CD8-positive, alpha-beta memory T cell (primary cell): ENCODE data around the gene MATN1. TPM values are rescaled to one million over a fixed set of nuclear protein-coding genes. Genes with fewer than 3 reads are reported as not detected.

ENCODE experiments used
- polyA plus RNA-seq: library from polyadenylated mRNA; unstranded; fragments of 300-500 nt; fragmentation: Illumina TruSeq; gene quantifications from one replicate; pipeline ENCODE4 v1.2.3, GENCODE V29; 2021
- total RNA-seq, 2 experiments: library from RNA; stranded (reverse); gene quantifications; one replicate each; pipeline ENCODE4 v1.2.3, GENCODE V29; 2021

Gene MATN1
- total and polyA plus RNA-seq, 3 experiments from 2014 or later = 0.59 to 0.91 TPM; not detected in 1

Other genes starting within 250 kb of the MATN1 start
- gene LAPTM5, start 34.2 kb upstream of the MATN1 start, total RNA-seq = 100 to 1,000 TPM; 204 to 206 TPM
- gene LAPTM5, start 34.2 kb upstream of the MATN1 start, polyA plus RNA-seq = 589 TPM
- under 1 TPM; 0.44 TPM for gene SDC3, start 185.2 kb upstream of the MATN1 start, total RNA-seq
- gene SDC3, start 185.2 kb upstream of the MATN1 start, polyA plus RNA-seq = not detected